HG02623 (cell line): ENCODE data around the gene RBFOX1.

Experiments used
- ATAC-seq: cut with Tn5 transposase; IDR thresholded peaks from one replicate; pipeline ENCODE4 v1.9.1; 2021; ENCODE audit warnings: moderate library complexity; ENCODE audit not compliant: unreplicated experiment

Gene RBFOX1

DNA sequence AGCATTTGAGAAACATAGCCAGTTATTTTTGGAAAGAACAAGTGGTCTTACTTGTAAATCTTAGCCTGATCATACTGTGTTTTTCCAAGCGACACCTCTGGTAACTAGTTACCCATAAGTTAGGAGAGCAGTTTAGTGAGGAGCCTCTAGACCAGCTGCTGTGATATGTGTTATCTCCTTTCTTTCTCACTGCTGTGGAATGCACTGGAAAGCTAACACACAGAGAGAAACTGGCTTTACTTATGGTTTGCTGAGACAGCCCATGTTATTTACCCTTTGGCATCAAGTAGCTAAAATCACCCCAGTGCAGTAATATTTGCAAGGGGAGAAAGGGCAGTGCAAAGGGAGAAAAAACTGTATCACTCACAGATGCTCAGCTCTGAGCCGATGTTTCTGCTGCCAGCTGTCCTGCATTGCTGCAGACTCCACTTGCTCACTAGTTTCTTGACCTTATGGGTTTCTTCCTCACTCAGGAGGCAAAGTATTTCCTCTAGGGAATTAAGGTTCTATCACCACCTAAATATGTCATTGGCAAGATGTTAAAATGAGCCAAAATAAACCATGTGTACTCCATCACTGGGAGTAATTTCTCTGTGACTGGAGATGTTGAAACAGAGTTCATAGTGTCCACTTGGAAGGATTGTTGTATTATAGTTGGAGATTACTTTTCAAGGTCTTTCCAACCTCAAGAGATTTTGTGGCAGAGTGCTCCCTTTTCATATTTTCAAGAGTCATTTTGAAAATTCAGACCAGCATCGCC is 2.3 kb downstream of the RBFOX1 start:
- ATAC-seq: no peak

DNA sequence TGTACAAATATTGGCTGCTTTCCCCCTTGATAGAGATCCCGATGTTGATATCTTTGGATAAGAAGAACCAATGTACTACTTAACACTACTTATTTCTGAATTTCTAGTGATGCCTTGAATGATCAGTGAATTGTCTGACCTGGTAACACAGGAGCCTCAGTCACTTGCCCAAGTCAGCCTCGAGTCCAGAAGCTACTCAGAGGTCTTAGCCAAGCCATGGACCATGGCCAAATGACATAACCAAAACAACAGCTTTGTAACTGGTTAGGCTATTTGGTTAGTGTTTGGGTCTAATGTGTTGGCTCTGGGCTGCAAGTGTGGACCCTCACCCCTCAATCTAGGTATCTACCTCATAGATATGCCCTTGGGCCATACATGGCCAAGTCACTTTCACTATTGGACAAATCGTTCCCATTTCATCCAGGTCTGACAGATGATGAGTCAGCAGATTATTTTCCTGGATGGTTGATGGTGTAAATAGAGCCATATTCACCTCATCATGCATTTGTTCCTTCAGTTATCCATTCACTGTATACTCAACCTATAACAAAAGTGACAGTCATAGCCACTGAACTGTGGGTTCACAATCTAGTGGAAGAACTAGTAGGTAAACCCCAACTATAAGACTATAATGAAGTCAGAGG is 3.5 kb downstream of the RBFOX1 start:
- no peak for ATAC-seq

DNA sequence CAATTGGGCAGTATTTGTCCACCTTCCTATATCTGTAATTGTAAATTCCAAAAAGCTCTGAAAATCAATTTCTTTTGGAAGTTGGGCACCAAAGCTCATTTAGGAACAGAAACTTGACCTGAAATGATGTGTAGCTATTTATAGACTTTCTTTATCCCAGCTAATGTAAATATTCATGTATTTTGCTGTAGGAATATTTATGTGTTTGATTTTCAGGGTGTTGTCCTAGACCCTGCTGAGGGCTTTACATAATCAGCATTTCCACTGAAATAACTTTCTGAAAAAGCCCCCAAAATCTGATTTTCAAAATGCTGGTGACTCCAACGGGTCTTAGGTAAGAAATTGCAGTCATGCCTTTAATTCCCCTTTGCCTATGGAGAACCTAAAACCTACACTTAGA is 4.1 kb downstream of the RBFOX1 start:
- ATAC-seq: no peak

DNA sequence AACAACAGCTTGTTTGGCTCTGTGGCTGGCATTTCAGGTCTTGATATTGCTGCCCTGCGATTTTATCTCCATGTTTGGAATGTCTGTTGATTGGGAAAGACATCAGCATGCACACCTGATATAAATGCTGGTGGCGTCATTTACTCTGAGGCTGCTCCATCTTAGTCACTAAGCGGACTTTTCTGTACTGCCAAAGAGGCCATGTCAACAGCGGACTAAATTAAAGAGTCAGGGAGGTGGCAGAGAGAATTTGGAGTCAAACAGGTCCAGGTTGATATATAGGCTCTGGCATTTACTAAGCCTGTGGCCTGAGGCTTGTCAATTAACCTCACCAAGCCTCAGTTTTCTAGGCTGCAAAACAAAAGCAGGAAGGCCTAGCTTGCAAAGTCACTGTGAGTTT is 6.2 kb downstream of the RBFOX1 start:
- ATAC-seq: no peak

- ATAC-seq: no peak
These were observed 7.1 kb downstream of the RBFOX1 start for GRCh38 chr16:7339700-7340099.

DNA sequence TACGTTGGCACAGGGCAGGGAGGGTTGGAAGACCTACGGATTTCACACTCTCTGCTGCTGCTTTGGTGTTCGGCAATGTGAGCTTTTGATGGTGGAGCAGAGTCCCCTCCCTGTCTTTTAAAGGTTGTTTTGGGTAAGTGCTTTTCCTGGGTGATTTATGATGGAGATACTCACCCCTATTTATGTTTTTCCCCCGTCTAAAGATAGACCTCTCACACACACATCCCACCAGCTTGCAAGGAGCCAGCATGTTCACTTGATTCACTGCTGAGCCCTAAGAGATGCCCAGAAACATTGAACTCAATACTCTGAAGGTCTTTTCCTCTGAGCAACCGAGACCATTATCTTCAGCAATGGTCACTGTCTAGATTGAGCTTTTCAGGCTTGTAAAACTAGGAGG is 8.3 kb downstream of the RBFOX1 start:
- no peak for ATAC-seq

GRCh38 chr16:7342598-7342997 is 10.0 kb downstream of the RBFOX1 start:
- no peak for ATAC-seq

DNA sequence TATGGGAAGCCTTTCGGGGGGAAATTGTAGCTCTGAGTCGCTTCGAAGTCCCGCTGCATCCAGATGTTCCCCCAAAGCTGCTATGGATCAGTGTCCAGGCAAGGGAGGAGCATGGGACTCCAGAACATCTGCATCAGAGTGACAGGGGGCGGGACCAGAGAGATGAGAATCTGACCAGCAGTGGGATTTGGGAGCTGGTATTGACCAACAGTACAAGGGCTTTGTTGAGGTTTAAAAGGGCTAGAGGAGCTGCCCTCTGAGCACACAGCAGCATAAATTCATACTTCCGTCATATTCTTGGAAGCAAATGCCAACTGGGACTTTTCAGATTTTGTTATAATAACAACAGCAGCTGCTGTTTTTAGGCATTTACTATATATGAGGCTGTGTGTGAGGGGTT is 10.6 kb downstream of the RBFOX1 start:
- ATAC-seq: no peak

DNA sequence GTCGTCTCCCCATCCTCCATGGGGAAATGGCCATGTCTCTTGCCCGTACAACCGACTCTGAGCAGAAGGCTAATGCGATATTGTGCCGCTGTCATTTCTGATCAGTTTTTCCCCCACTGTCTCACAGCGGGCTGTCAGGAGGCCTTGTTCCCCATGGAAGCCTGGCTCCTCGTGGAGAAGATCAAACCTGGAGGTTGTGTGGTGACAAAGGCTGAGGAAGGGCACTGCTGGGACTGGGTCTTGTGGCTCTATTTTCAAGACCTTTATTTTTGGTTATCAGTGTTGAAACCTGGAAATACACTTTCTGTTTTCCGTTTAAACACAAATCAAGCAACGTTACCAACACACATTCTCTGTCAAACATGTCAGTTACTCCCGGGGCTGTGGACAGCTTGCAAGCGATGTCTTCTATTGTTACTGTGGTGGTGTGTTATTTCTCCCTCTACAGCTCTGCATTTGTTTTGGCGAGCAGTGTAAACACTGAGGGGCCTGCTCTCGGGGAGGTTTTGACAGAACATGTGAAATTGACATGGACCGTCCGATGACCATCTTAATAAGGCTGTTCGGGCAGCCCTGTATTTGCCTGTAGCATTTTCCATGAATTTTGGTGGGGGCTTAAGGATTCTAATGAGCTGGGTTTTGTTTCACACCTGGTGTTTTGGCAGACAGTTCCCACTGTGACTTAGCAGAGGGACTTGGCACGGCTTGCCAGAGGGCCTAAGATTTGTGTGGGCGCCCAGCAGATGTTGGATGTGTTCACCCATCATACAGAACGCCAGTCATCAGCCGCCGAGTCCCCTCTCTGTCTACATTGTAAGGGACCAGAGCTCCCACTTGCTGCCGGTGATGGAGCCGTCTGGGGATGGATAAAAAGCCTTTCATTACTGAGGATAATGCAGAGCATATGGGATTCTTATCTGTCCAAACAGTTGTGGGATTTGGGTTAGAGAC is 12.5 kb downstream of the RBFOX1 start:
- ATAC-seq: no peak

DNA sequence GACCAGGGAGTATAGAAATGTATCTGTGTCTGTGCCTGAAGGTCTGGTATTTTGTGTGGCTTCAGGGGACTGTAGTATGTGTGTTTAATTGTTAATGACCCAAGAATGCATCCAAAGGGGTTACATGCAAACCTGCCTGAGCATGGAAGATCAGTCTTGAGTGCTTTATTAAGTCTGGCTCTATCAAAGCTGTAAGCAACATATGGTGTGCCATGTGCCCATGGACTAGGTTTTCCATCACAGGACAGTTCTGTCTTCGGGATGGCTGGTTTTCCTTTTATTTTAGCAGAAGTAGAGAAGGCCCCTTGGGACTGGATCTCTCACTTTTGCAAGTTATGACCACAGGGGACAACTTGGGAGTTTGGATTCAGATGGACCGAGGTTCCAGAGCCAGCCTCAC is 18.2 kb downstream of the RBFOX1 start:
- no peak for ATAC-seq

DNA sequence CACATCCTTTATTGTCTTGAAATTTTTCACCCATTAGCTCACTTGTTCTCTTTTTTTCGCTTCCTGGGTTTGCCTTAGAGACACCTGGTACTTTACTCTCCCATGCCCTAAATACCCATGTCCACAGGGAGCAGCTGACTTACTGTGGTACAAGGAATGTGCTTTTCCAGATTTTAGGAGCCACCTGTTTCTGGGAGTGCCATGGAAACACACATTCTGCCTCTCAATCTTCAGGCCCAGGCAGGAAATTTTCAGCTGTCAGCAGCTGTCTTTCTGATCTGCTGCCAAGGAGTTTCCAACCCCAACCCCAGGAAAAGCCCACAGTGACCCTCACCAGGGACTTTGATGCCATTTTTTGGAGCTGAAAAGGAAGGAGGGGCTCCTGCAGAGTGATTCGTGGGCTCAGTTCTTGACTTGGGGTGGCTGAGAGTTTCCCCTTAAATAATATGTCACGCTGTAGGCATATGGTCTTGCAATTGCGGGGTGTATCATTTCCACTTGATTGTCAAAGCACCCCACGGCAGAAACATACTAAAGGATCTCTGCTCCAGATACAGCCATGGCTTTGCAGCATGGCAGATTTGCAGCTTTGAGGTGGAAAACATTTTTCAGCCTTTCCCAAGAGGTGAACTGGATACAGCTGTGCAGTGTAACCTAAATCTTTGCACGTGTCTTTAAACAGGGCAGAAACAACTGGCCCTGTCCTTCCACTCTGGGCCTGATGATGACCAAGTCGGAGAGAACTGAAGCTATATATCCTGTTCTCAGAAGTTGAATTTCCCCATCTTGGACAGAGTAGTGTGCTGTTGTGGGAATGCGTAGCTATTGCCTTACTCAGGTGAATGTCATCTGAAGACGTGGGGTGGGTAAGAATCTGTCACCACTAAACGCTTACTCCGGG is 19.2 kb downstream of the RBFOX1 start:
- ATAC-seq: no peak

GRCh38 chr16:7355758-7356157 is 23.1 kb downstream of the RBFOX1 start:
- no peak for ATAC-seq

- no peak for ATAC-seq
These were observed 28.9 kb downstream of the RBFOX1 start for GRCh38 chr16:7361416-7362129.

DNA sequence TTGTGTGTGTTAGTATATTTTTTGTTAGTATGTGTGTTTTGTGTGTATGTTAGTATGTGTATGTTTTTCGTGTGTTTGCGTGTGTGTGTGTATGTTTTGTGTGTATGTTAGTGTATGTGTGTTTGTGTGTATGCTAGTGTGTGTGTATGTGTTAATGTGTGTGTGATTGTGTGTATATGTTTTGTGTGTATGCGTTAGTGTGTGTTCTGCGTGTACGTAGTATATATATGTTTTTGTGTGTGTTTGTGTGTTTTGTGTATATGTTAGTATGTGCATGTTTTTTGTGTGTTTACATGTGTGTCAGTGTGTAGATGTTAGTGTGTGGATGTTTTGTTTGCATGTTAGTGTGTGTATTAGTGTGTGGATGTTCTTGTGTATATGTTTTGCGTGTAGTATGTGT is 29.6 kb downstream of the RBFOX1 start:
- no peak for ATAC-seq

DNA sequence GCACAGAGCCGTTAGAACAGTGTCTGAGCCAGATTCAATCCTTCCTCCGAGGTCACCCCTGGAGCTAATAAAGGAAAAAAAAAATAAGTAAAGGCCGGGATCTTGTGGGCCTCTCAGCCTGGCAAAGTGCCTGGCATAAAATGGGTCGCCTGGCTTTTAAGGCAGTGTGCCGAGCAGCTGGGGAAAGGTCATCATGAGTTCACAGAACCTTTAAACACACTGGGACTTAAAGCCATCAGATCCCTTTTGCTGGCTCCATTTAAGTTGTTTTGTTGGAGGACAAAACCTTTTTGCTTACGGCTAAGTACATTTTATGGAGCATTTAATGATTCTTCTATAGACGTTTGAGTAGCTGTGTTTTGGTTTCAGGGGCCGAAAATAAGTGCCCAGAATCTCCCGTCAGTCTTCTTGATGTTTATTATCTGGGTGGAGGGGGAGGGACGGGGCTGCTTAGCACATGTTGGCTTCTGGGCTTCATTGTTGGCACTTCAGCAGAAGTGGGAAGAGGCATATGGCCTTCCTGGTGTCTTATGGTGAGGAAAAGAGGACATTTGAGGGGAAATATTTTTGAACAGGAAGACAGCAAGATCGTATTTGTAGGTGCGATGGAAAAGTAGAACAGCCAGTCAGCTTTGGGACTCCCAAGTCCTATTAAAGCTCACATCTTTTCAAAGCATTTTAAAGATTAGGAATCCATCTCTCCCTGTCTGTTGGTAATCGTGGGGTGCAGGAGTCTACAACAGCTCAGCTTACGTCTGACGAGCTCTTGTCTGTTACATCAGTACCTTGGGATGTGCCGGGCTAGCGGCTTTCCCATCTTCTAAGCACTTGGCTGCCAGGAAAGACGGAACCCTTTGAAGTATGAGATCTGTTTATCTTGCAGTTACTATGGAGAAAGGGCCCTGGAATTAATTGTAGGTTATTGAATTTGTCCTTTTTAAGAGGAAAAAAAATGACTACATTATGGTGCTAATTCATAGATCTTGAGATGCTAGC is 31.1 kb downstream of the RBFOX1 start:
- ATAC-seq: no peak

GRCh38 chr16:7366041-7366440 is 33.4 kb downstream of the RBFOX1 start:
- no peak for ATAC-seq

GRCh38 chr16:7366993-7367880 is 34.6 kb downstream of the RBFOX1 start:
- no peak for ATAC-seq

DNA sequence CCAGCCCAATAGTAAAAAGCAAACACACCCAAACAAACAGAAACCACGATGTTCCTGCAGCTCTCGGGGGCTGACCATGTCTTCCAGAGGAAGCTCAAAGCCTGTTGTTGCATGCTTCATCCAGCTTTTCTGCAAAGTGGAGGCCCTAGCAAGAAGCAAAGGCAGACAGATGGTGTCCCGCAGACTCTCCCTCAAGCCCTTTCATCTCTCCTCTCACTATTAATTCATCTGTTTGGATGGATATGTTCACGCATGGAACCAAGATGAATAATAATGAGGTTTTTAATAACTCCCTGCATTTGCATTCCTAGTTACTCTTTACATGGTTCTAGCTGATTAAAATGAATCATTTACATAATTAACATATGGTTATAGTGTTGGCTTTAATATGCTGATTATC is 36.6 kb downstream of the RBFOX1 start:
- ATAC-seq: no peak
